NCI-H146 treated with DMSO at 0.1 percent for 48 hours (cell line): ENCODE results near the gene JAGN1.
"Not testable (repeated sequence)": the region's sequence is repeated elsewhere in the genome, so short reads cannot be mapped to it uniquely, and the experiment has no call there.

Experiments used
- DNase-seq: peaks from one replicate; lab custom pipeline; 2025; ENCODE audit not compliant: unreplicated experiment; lab: John Stamatoyannopoulos, UW

Gene JAGN1

GRCh38 chr3:9866639-9867038 lies 23.8 kb upstream of the JAGN1 start:
- DNase-seq: no peak

- DNase-seq: no peak
Measured at GRCh38 chr3:9867106-9867505, 23.3 kb upstream of the JAGN1 start.

- DNase-seq: no peak
Measured at GRCh38 chr3:9869955-9870354, 20.5 kb upstream of the JAGN1 start.

- DNase-seq: no peak
Measured at GRCh38 chr3:9870978-9871377, 19.4 kb upstream of the JAGN1 start.

GRCh38 chr3:9872067-9872466 lies 18.3 kb upstream of the JAGN1 start:
- DNase-seq: not testable (repeated sequence)

- peak; percentile 43 for DNase-seq
Measured at GRCh38 chr3:9875448-9875847, 15.0 kb upstream of the JAGN1 start.

GRCh38 chr3:9876255-9876654 lies 14.2 kb upstream of the JAGN1 start:
- DNase-seq: not testable (repeated sequence)

- DNase-seq: no peak
Measured at GRCh38 chr3:9876991-9877390, 13.4 kb upstream of the JAGN1 start.

- no peak for DNase-seq
Measured at GRCh38 chr3:9878700-9879099, 11.7 kb upstream of the JAGN1 start.

- no peak for DNase-seq
Measured at GRCh38 chr3:9879830-9880549, 10.4 kb upstream of the JAGN1 start, which contains the start of gene CIDEC. CIDEC (minus strand) TSS chr3:9880253; CDS start chr3:9878486, 1,767 bp downstream.

GRCh38 chr3:9881441-9881840 lies 9.0 kb upstream of the JAGN1 start:
- no peak for DNase-seq

GRCh38 chr3:9883706-9884554 lies 6.5 kb upstream of the JAGN1 start:
- no peak for DNase-seq

GRCh38 chr3:9884555-9885165 lies 5.8 kb upstream of the JAGN1 start:
- no peak for DNase-seq

GRCh38 chr3:9886328-9886727 lies 4.1 kb upstream of the JAGN1 start:
- no peak for DNase-seq

- DNase-seq: no peak
Measured at GRCh38 chr3:9887480-9887879, 2.9 kb upstream of the JAGN1 start.

- DNase-seq: no peak
Measured at GRCh38 chr3:9888540-9888939, 1.9 kb upstream of the JAGN1 start.

GRCh38 chr3:9889405-9889804 lies 1.0 kb upstream of the JAGN1 start:
- no peak for DNase-seq

- no peak for DNase-seq
Measured at GRCh38 chr3:9891072-9891622, 737 bp downstream of the JAGN1 start.

GRCh38 chr3:9893739-9894138 lies 3.3 kb downstream of the JAGN1 start:
- no peak for DNase-seq

- not testable (repeated sequence) for DNase-seq
Measured at GRCh38 chr3:9895715-9896114, 5.3 kb downstream of the JAGN1 start.

GRCh38 chr3:9896755-9897407 lies 6.5 kb downstream of the JAGN1 start:
- not testable (repeated sequence) for DNase-seq
